T-helper 2 cell treated with Interferon-gamma antibody and Interleukin-4, amounts not matched to agents 5 μg/mL and 100 μg/mL, for 36 hours (primary cell): Measurements from ENCODE around the gene TMC5.
A peak's percentile ranks its signal among the peaks of the same experiment; 100 is the strongest.
"Not testable (repeated sequence)": the region's sequence is repeated elsewhere in the genome, so short reads cannot be mapped to it uniquely, and the experiment has no call there.

Experiments used
- DNase-seq: peaks from one replicate; pipeline ENCODE4 v3.0.0; 2021; ENCODE audit warnings: low spot score
- H3K27ac Mint-ChIP-seq: one replicate; pipeline ENCODE4 v1.8.0; 2021; ENCODE audit warnings: mild to moderate bottlenecking, mixed read lengths
- H3K27me3 Mint-ChIP-seq: one replicate; pipeline ENCODE4 v1.8.0; 2021; ENCODE audit warnings: low read depth, mixed read lengths
- H3K36me3 Mint-ChIP-seq: one replicate; pipeline ENCODE4 v1.8.0; 2021; ENCODE audit warnings: low read depth, mixed read lengths
- H3K4me1 Mint-ChIP-seq: one replicate; pipeline ENCODE4 v1.8.0; 2021; ENCODE audit warnings: low read depth, mixed read lengths
- H3K4me3 Mint-ChIP-seq: one replicate; pipeline ENCODE4 v1.8.0; 2022; ENCODE audit warnings: mild to moderate bottlenecking, moderate library complexity, mixed read lengths
- H3K9me3 Mint-ChIP-seq: one replicate; pipeline ENCODE4 v1.8.0; 2021; ENCODE audit warnings: mixed read lengths

The TMC5 gene, protein sequence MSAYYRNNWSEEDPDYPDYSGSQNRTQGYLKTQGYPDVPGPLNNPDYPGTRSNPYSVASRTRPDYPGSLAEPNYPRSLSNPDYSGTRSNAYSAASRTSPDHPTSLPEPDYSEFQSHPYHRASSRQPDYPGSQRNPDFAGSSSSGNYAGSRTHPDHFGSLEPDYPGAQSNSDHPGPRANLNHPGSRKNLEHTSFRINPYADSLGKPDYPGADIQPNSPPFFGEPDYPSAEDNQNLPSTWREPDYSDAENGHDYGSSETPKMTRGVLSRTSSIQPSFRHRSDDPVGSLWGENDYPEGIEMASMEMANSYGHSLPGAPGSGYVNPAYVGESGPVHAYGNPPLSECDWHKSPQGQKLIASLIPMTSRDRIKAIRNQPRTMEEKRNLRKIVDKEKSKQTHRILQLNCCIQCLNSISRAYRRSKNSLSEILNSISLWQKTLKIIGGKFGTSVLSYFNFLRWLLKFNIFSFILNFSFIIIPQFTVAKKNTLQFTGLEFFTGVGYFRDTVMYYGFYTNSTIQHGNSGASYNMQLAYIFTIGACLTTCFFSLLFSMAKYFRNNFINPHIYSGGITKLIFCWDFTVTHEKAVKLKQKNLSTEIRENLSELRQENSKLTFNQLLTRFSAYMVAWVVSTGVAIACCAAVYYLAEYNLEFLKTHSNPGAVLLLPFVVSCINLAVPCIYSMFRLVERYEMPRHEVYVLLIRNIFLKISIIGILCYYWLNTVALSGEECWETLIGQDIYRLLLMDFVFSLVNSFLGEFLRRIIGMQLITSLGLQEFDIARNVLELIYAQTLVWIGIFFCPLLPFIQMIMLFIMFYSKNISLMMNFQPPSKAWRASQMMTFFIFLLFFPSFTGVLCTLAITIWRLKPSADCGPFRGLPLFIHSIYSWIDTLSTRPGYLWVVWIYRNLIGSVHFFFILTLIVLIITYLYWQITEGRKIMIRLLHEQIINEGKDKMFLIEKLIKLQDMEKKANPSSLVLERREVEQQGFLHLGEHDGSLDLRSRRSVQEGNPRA

DNA sequence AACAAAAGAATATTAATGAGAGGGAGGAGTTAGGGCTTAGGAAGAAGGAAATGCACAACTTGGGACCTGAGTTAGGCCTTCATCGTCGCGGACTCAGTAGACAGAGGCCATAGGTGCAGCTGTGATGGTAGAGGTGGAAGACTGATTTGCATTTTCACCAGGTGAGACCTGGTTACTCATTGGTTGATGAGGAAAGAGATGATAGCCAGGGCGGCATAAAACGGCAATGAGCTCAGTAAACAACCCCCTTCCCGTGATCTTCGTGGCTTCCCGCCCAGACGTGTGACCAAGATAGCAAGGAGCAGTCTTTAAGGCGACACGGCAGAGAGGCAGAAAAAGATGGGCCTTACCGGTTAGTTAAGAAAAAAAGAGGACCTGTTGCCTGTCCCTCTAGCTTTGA is at the start of gene TMC5:
Gene TMC5, plus strand, starts transcription at position 244 of the 400 bp plus-strand sequence. CDS start 22,156 bp downstream, outside the sequence.
- Mint-ChIP-seq H3K9me3 (peaks cover 4% of the 10 kb centered on the region), H3K27ac (no peak within 1 kb of the TSS), H3K4me3 (no peak within 1 kb of the TSS), H3K27me3 (peaks cover 16% of the 10 kb centered on the region), H3K4me1 (no peaks in the 10 kb centered on the region), H3K36me3 (no peaks in the 10 kb centered on the region)
- no peak for DNase-seq

- not testable (repeated sequence) for H3K4me1 Mint-ChIP-seq, H3K36me3 Mint-ChIP-seq, H3K27me3 Mint-ChIP-seq, DNase-seq, H3K4me3 Mint-ChIP-seq, H3K9me3 Mint-ChIP-seq, H3K27ac Mint-ChIP-seq
Observed at GRCh38 chr16:19372541-19372940, 45.1 kb upstream of the TMC5 start.

- no peaks in the 10 kb centered on the region for H3K36me3 Mint-ChIP-seq
- peaks cover 3% of the 10 kb centered on the region for H3K27me3 Mint-ChIP-seq
- H3K27ac Mint-ChIP-seq, result no peak overlapping the region
- H3K9me3 Mint-ChIP-seq, result no peaks in the 10 kb centered on the region
- H3K4me1 Mint-ChIP-seq, result no peaks in the 10 kb centered on the region
- no peak for DNase-seq
- no peak overlapping the region for H3K4me3 Mint-ChIP-seq
Observed at GRCh38 chr16:19374402-19374801, 43.3 kb upstream of the TMC5 start.

DNA sequence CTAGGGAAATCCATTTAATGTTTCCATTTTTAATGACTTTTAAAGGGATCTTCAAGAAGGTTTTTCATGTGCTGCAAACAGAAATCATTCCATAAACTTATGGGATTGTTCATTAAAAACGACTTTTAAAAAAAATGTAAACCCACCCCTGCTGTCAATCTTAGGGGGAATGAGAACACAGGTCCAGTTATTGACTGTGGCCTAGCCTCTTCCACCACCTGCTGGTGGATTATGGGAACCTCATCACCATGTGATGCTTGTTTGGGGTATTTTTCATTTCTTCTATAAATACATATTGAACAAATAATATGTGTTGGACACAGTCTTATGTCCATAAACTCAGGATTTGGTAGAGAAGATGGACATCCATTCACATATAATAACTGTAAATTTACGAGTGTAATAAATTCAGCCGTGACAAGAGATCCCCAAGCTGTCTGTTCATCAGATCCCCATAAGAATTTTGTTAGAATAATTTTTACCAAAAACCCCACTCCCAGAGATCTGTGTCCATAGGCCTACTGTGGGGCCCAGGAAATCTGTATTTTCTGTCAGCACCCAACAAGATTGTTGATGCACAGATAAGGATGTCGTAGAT is 42.0 kb upstream of the TMC5 start:
- Mint-ChIP-seq H3K4me1 (peaks cover 12% of the 10 kb centered on the region), H3K27ac (no peak overlapping the region), H3K36me3 (no peaks in the 10 kb centered on the region), H3K9me3 (no peaks in the 10 kb centered on the region), H3K27me3 (peaks cover 3% of the 10 kb centered on the region), H3K4me3 (no peak overlapping the region)
- DNase-seq, result no peak

- no peak overlapping the region for H3K27ac Mint-ChIP-seq
- DNase-seq, result no peak
- peaks cover 30% of the 10 kb centered on the region for H3K4me1 Mint-ChIP-seq
- H3K36me3 Mint-ChIP-seq, result no peaks in the 10 kb centered on the region
- H3K4me3 Mint-ChIP-seq, result no peak overlapping the region
- no peaks in the 10 kb centered on the region for H3K9me3 Mint-ChIP-seq
- H3K27me3 Mint-ChIP-seq, result peaks cover 9% of the 10 kb centered on the region
Observed at GRCh38 chr16:19377864-19378263, 39.8 kb upstream of the TMC5 start.

GRCh38 chr16:19378511-19378910 is 39.2 kb upstream of the TMC5 start:
- H3K9me3 Mint-ChIP-seq, result no peaks in the 10 kb centered on the region

DNA sequence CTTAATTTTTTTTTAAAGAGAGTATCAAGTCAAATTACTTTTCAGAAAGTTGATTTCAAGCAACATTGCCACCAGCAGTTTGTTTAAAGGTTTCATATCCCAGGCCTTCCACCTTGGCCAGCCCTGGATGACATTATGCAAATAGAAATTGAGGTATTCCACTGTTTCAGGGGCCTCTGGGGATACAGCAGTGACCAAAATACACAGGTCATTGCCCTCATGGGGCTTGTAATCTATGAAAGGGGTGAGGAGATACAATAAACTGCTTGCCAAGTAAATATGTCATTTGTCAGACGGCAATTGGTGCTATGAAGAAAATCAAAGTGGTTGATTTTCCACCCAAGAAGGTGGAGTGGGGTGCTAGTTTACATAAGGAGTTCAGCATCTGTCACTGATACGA is 37.8 kb upstream of the TMC5 start:
- no peaks in the 10 kb centered on the region for H3K9me3 Mint-ChIP-seq
- H3K27ac Mint-ChIP-seq, result peak overlapping the region; percentile 93
- no peak for DNase-seq
- no peaks in the 10 kb centered on the region for H3K36me3 Mint-ChIP-seq
- H3K4me1 Mint-ChIP-seq, result peaks cover 44% of the 10 kb centered on the region
- H3K27me3 Mint-ChIP-seq, result peaks cover 15% of the 10 kb centered on the region
- H3K4me3 Mint-ChIP-seq, result peak overlapping the region; percentile 70

More at GRCh38 chr16:19378511-19378910, 39.2 kb upstream of the TMC5 start:
- Mint-ChIP-seq H3K27me3 (peaks cover 9% of the 10 kb centered on the region), H3K27ac (no peak overlapping the region), H3K36me3 (no peaks in the 10 kb centered on the region), H3K4me1 (peaks cover 37% of the 10 kb centered on the region), H3K4me3 (no peak overlapping the region)
- no peak for DNase-seq

DNA sequence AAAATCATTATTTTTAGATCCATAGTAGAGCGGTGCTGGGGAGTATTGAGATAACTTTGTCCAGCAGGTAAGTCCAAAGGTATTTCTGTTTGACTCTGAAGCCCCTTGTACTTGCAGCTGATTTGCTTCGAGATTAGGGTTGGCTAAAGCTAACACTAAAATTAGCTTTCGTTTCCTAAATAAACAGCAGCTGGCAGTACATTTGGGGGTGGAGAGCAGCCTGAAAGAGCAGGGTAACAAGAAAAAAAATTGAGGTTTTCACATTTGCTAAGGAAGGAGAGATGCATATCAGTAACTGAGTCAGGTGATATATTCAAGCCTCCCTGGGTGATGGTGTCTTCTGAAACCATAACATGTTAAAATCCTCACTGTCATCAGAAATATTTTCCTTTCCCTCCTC is 37.4 kb upstream of the TMC5 start:
- peak; percentile 41 for DNase-seq
- peak overlapping the region; percentile 93 for H3K27ac Mint-ChIP-seq

DNA sequence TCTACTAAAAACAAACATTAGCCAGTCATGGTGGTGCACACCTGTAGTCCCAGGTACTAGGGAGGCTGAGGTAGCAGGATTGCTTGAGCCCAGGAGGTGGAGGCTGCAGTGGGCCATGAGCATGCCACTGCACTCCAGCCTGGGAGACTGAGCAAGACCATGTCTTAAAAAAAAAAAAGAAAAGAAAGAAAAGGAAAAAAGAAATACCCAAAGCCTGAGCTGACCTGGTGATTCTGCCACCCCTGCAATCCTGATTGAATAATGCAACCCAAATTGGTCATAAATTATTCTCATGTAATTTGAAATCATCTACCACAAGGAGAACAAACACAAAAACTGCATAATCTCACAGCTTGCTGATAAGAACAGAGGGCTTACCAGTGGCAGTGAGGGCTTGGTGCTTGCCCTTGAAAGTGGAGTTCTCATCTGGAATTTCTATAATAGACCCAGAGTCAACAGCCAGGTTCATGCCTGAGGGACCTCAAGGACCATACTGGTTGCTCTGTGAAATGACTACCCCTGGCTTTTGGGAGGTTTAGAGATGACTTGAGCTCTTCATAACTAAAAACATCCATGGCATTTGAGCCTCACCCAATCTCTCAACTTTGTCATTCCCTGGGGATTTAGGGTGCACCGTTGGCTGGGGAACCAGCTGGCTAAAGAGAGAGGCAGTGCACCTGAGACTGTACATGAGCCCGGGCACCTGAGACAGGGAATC is 35.4 kb upstream of the TMC5 start:
- H3K4me1 Mint-ChIP-seq, result peaks cover 47% of the 10 kb centered on the region
- H3K36me3 Mint-ChIP-seq, result no peaks in the 10 kb centered on the region
- DNase-seq, result no peak
- peaks cover 33% of the 10 kb centered on the region for H3K27me3 Mint-ChIP-seq
- peak overlapping the region; percentile 33 for H3K4me3 Mint-ChIP-seq
- no peaks in the 10 kb centered on the region for H3K9me3 Mint-ChIP-seq
- no peak overlapping the region for H3K27ac Mint-ChIP-seq

More for the DNA sequence above, 37.4 kb upstream of the TMC5 start:
- Mint-ChIP-seq H3K4me1 (peaks cover 44% of the 10 kb centered on the region), H3K9me3 (no peaks in the 10 kb centered on the region), H3K4me3 (peak overlapping the region; percentile 70), H3K27me3 (peaks cover 19% of the 10 kb centered on the region), H3K36me3 (no peaks in the 10 kb centered on the region)

GRCh38 chr16:19382887-19383816 is 34.5 kb upstream of the TMC5 start:
- H3K4me3 Mint-ChIP-seq, result peak overlapping the region; percentile 33
- peak overlapping the region; percentile 15 for H3K27ac Mint-ChIP-seq

DNA sequence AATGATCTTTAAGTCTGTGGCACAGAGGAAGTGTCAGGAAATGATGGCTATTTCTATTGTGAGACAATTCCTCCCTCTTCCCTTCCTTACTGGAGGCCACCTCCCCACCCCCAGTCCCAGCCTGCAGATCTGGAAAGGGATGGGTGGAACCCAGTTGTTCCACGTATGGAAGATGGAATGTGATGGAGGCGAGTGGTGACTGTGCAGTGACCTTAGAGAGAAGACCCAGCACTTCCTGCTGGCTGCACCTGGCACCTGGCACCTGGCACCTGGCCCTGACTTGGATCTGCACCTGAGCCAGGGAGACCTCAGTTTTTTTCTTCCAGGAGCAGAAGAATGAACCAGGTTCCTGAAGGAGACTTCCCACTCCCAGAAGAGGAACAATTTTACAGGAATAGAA is 33.0 kb upstream of the TMC5 start:
- no peaks in the 10 kb centered on the region for H3K36me3 Mint-ChIP-seq

More at GRCh38 chr16:19382887-19383816, 34.5 kb upstream of the TMC5 start:
- H3K36me3 Mint-ChIP-seq, result no peaks in the 10 kb centered on the region
- H3K27me3 Mint-ChIP-seq, result peaks cover 41% of the 10 kb centered on the region
- peak; percentile 30 for DNase-seq
- no peaks in the 10 kb centered on the region for H3K9me3 Mint-ChIP-seq
- peaks cover 47% of the 10 kb centered on the region for H3K4me1 Mint-ChIP-seq

DNA sequence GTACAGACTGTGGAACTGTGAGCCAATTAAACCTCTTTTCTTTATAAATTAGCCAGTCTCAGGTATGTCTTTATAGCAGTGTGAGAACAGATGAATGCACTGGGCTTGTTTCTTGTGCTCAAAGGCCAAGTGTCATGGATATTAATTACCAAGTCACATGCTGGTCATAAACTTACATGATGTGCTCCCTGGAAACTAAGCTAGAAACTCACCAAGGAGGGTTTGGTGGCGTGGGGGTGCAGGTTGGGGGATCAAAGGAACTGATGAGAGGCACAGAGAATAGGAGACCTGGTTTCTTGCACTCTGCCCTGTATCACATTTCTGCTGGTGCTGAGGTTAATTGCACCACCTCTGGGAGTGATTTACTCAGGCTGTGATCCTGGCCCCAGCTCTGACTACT is 31.2 kb upstream of the TMC5 start:
- no peak for DNase-seq
- peaks cover 60% of the 10 kb centered on the region for H3K27me3 Mint-ChIP-seq
- peaks cover 39% of the 10 kb centered on the region for H3K4me1 Mint-ChIP-seq
- no peaks in the 10 kb centered on the region for H3K9me3 Mint-ChIP-seq
- no peak overlapping the region for H3K4me3 Mint-ChIP-seq
- H3K27ac Mint-ChIP-seq, result no peak overlapping the region
- H3K36me3 Mint-ChIP-seq, result no peaks in the 10 kb centered on the region

More for the DNA sequence above, 33.0 kb upstream of the TMC5 start:
- Mint-ChIP-seq H3K27ac (no peak overlapping the region), H3K27me3 (peaks cover 52% of the 10 kb centered on the region), H3K4me3 (no peak overlapping the region), H3K9me3 (no peaks in the 10 kb centered on the region), H3K4me1 (peaks cover 54% of the 10 kb centered on the region)
- DNase-seq, result no peak
